ENCODE data around the gene RCSD1.
A peak's percentile ranks its signal among the peaks of the same experiment; 100 is the strongest.

The RCSD1 gene

DNA sequence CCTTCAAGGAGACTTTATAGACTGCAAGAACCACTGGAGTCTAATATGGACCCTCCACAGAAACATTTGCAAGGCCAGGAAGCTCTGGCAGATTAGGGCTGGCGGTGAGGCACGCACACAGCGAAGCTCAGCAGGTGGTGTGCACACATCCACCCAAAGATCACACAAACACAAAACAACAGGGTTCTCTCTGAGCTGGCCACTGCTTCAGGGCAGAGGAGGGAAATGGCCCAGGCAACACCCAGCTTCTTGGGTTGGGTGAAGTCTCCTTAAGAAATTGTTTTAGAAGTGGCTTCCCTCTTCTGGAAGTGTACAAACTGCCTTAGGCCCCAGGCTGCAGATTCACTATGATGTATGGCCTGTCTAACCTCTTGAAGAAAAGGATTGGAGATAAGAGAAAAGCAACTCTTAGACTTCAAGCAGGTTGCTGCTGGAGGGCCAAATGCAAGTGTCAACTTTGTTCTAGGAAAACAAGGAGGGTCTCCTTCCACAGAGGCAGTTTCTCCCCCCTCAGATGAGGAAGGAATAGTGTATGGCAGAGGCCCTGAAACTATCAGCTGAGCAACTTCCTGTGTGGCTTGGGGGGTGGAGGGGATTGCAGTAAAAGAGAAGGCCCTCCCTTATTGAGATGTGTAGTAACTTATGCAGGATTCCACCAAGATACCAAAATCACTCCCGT, 2.0 kb downstream of the RCSD1 start:
- Histone ChIP-seq H3K36me3 (ENCODE audit: control insufficient read depth, insufficient read depth, low read length) (peaks cover 14% of the 10 kb centered on the region), H3K4me3 (replicated peaks; ENCODE audit: low read depth, low read length) (peak overlapping the region; percentile 95), H3K27me3 (replicated peaks; ENCODE audit: control insufficient read depth, insufficient read depth, low read length) (no peaks in the 10 kb centered on the region)
- no peak for DNase-seq (ENCODE audit: extremely low read depth, insufficient read length)
- TF ChIP-seq, protein P1, sequence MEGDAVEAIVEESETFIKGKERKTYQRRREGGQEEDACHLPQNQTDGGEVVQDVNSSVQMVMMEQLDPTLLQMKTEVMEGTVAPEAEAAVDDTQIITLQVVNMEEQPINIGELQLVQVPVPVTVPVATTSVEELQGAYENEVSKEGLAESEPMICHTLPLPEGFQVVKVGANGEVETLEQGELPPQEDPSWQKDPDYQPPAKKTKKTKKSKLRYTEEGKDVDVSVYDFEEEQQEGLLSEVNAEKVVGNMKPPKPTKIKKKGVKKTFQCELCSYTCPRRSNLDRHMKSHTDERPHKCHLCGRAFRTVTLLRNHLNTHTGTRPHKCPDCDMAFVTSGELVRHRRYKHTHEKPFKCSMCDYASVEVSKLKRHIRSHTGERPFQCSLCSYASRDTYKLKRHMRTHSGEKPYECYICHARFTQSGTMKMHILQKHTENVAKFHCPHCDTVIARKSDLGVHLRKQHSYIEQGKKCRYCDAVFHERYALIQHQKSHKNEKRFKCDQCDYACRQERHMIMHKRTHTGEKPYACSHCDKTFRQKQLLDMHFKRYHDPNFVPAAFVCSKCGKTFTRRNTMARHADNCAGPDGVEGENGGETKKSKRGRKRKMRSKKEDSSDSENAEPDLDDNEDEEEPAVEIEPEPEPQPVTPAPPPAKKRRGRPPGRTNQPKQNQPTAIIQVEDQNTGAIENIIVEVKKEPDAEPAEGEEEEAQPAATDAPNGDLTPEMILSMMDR (IDR thresholded peaks at IDR 0.05; ENCODE audit: insufficient read depth, low read length, poor library complexity, severe bottlenecking), result no peak

DNA sequence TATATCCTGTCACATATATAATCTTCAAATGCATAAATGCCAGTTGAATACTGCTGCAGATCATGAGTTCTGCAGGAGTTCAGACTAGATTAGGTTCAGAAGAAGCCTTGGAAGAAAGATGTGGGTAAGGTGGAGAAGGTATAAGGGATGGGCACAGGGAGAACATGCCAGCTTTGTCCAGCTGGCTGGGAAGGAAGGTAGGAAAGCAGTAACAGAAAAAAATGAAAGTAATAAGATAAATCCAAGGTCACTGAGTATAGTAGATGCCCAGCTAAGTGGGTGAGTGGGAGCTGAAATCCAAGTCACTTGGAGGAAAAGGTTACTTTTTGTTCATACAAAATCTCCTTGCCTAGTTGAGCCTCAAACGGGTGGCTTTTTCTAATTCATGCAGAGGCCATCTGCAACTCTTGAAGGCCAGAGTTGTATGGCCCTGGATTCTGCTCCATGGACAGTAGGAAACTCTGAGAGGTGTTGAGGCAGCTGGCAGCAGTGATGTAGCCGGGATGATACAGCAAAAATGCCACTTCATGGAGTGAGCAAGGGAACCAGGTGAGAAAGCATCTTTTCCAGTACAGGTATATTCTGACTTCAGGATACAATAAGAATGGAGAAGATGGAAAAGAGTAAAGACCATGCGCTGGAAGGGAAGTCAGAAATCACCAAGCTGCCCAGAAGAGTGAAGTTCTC, 3.4 kb downstream of the RCSD1 start:
- Histone ChIP-seq H3K27me3 (replicated peaks; ENCODE audit: control insufficient read depth, insufficient read depth, low read length) (no peaks in the 10 kb centered on the region), H3K4me3 (replicated peaks; ENCODE audit: low read depth, low read length) (peak overlapping the region; percentile 95), H3K36me3 (ENCODE audit: control insufficient read depth, insufficient read depth, low read length) (peaks cover 18% of the 10 kb centered on the region)
- TF ChIP-seq, protein P1 (IDR thresholded peaks at IDR 0.05; ENCODE audit: insufficient read depth, low read length, poor library complexity, severe bottlenecking), result no peak
- no peak for DNase-seq (ENCODE audit: extremely low read depth, insufficient read length)

DNA sequence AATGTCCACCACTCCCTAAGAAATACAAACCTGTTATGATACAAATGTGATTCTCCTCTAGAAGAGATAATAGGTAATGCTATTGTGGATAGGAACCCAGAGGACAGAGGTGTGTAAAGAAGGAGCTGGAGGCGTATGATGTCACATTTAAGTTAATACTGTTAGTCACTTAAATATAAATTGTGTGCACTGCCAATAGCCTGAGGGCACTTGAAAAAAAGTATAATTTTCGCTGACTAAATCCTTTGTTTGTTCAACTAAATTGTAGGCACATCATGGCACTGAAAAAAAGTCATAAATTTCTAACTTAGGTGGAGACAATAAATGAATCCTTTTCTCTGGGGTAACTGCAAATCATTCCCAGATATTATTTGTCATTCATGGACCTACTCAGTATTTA, 4.4 kb downstream of the RCSD1 start:
- H3K27me3 ChIP-seq (replicated peaks; ENCODE audit: control insufficient read depth, insufficient read depth, low read length), result no peaks in the 10 kb centered on the region
- H3K36me3 ChIP-seq (ENCODE audit: control insufficient read depth, insufficient read depth, low read length), result peaks cover 19% of the 10 kb centered on the region
- TF ChIP-seq, protein P1 (IDR thresholded peaks at IDR 0.05; ENCODE audit: insufficient read depth, low read length, poor library complexity, severe bottlenecking), result no peak
- DNase-seq (ENCODE audit: extremely low read depth, insufficient read length), result no peak
- no peak overlapping the region; the same call in 1 of the 2 replicates for H3K4me3 ChIP-seq (replicated peaks; ENCODE audit: low read depth, low read length)

DNA sequence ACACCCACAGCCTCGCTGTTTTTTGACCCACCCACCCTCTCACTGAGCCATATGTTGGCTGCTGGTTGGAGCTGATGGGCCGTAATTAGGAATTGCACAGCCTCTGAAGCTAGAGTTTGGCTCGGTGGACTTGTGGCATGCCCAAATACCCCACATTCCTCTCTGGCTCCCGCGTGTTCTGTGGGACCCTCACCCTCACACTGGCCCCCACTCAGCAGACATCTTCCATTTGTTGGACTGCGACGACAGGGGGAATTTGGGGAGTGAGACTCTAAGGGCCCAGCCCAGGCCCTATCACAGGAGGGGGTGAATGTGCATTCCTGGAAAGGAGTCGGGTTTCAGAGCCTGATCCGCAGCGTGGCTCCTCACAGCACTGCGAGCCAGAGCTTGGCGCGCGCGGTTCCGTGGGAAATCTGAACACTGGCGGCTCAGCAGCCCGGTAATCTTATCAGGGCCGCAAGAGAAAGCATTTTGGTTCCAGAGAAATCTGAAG, 5.2 kb downstream of the RCSD1 start:
- no peak overlapping the region for H3K4me3 ChIP-seq (replicated peaks; ENCODE audit: low read depth, low read length)
- H3K36me3 ChIP-seq (ENCODE audit: control insufficient read depth, insufficient read depth, low read length), result peaks cover 25% of the 10 kb centered on the region
- no peaks in the 10 kb centered on the region for H3K27me3 ChIP-seq (replicated peaks; ENCODE audit: control insufficient read depth, insufficient read depth, low read length)
- DNase-seq (ENCODE audit: extremely low read depth, insufficient read length), result no peak
- TF ChIP-seq, protein P1 (IDR thresholded peaks at IDR 0.05; ENCODE audit: insufficient read depth, low read length, poor library complexity, severe bottlenecking), result no peak

DNA sequence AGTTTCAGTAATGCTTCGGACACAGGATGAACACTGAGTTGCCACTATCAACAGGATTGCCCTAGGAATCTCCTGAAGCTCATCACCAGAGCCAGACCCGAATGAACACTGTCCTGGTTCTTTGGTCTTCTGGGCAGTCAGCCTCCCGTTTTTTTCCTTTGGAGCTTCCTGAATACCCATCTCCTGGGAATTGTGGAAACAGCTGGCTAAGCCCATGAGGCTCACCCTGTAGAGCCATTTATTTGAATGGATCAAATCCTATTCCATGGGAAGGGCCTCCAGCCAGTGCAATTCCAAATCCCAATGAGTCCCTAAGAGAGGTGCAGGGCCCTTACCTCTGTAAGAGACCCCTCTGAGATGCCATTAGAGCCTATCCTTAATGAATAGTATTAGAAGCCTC, 5.9 kb downstream of the RCSD1 start:
- TF ChIP-seq, protein P1 (IDR thresholded peaks at IDR 0.05; ENCODE audit: insufficient read depth, low read length, poor library complexity, severe bottlenecking), result no peak
- H3K4me3 ChIP-seq (replicated peaks; ENCODE audit: low read depth, low read length), result 0 out of 2 replicates have a peak overlapping the region, but pooled peaks have one; percentile 4
- H3K27me3 ChIP-seq (replicated peaks; ENCODE audit: control insufficient read depth, insufficient read depth, low read length), result no peaks in the 10 kb centered on the region
- no peak for DNase-seq (ENCODE audit: extremely low read depth, insufficient read length)
- peaks cover 30% of the 10 kb centered on the region for H3K36me3 ChIP-seq (ENCODE audit: control insufficient read depth, insufficient read depth, low read length)
